ENCODE results near the gene KDM4B.

KDM4B gene

GRCh38 chr19:5104871-5105351 lies 136.0 kb downstream of the KDM4B start:
- DNase-seq (ENCODE audit: low read depth in 2 of 2), result no peak

GRCh38 chr19:5106191-5106726 lies 137.3 kb downstream of the KDM4B start:
- DNase-seq (ENCODE audit: low read depth in 2 of 2), result no peak

- no peak for DNase-seq (ENCODE audit: low read depth in 2 of 2)
These were observed 138.1 kb downstream of the KDM4B start for GRCh38 chr19:5106971-5107370.

GRCh38 chr19:5107432-5108122 lies 138.7 kb downstream of the KDM4B start:
- DNase-seq (ENCODE audit: low read depth in 2 of 2), result no peak

GRCh38 chr19:5108123-5108596 lies 139.2 kb downstream of the KDM4B start:
- no peak for DNase-seq (ENCODE audit: low read depth in 2 of 2)

GRCh38 chr19:5108866-5109265 lies 140.0 kb downstream of the KDM4B start:
- no peak for DNase-seq (ENCODE audit: low read depth in 2 of 2)

- no peak for DNase-seq (ENCODE audit: low read depth in 2 of 2)
These were observed 140.6 kb downstream of the KDM4B start for GRCh38 chr19:5109560-5109959.

GRCh38 chr19:5110546-5110945 lies 141.6 kb downstream of the KDM4B start:
- no peak for DNase-seq (ENCODE audit: low read depth in 2 of 2)

GRCh38 chr19:5111051-5111450 lies 142.1 kb downstream of the KDM4B start:
- no peak for DNase-seq (ENCODE audit: low read depth in 2 of 2)

- DNase-seq (ENCODE audit: low read depth in 2 of 2), result no peak
These were observed 143.3 kb downstream of the KDM4B start for GRCh38 chr19:5112175-5112574.

GRCh38 chr19:5112681-5113575 lies 144.0 kb downstream of the KDM4B start:
- DNase-seq (ENCODE audit: low read depth in 2 of 2), result no peak

- DNase-seq (ENCODE audit: low read depth in 2 of 2), result no peak
These were observed 145.0 kb downstream of the KDM4B start for GRCh38 chr19:5113633-5114586.

GRCh38 chr19:5114727-5115126 lies 145.8 kb downstream of the KDM4B start:
- DNase-seq (ENCODE audit: low read depth in 2 of 2), result no peak

GRCh38 chr19:5115351-5115750 lies 146.4 kb downstream of the KDM4B start:
- DNase-seq (ENCODE audit: low read depth in 2 of 2), result no peak

- no peak for DNase-seq (ENCODE audit: low read depth in 2 of 2)
These were observed 146.9 kb downstream of the KDM4B start for GRCh38 chr19:5115771-5116202.

- no peak for DNase-seq (ENCODE audit: low read depth in 2 of 2)
These were observed 147.4 kb downstream of the KDM4B start for GRCh38 chr19:5116292-5116691.

- DNase-seq (ENCODE audit: low read depth in 2 of 2), result no peak
These were observed 148.5 kb downstream of the KDM4B start for GRCh38 chr19:5117421-5117820.

GRCh38 chr19:5118026-5118425 lies 149.1 kb downstream of the KDM4B start:
- DNase-seq (ENCODE audit: low read depth in 2 of 2), result no peak

GRCh38 chr19:5119297-5119998 lies 150.5 kb downstream of the KDM4B start:
- DNase-seq (ENCODE audit: low read depth in 2 of 2), result no peak

GRCh38 chr19:5120321-5120720 lies 151.4 kb downstream of the KDM4B start:
- DNase-seq (ENCODE audit: low read depth in 2 of 2), result no peak

- no peak for DNase-seq (ENCODE audit: low read depth in 2 of 2)
These were observed 151.9 kb downstream of the KDM4B start for GRCh38 chr19:5120833-5121232.

Measured in stimulated activated CD4-positive, alpha-beta T cell treated with anti-CD3 and anti-CD28 coated beads, Interleukin-12 subunit alpha, Interleukin-12 subunit beta, amount 100 ng/mL, for 24 hours (primary cell).